H9 (cell line): ENCODE results near the gene PCYT1A. TPM values are rescaled to one million over a fixed set of nuclear protein-coding genes. Genes with fewer than 3 reads are reported as not detected.

Experiments used
- DNase-seq: peaks from one replicate; pipeline ENCODE4 v3.0.0-alpha.2; 2017
- H2AFZ ChIP-seq: one replicate; pipeline ENCODE4 v1.6.1; 2013; ENCODE audit warnings: mild to moderate bottlenecking, low read length, control low read depth, moderate library complexity
- H2AK5ac ChIP-seq: 2 replicates; pipeline ENCODE4 v1.6.1; 2013; ENCODE audit warnings: low read length, control low read depth, mixed read lengths; ENCODE audit not compliant: insufficient read length
- H2BK120ac ChIP-seq: one replicate; pipeline ENCODE4 v1.6.1; 2013; ENCODE audit warnings: low read depth, mild to moderate bottlenecking, low read length, control low read depth, inconsistent platforms; ENCODE audit not compliant: poor library complexity, severe bottlenecking
- H2BK12ac ChIP-seq: 2 replicates; pipeline ENCODE4 v1.6.1; 2013; ENCODE audit warnings: low read length, control low read depth, mixed read lengths, low read depth; ENCODE audit not compliant: insufficient read length
- H2BK15ac ChIP-seq: 2 replicates; pipeline ENCODE4 v1.6.1; 2013; ENCODE audit warnings: low read depth, low read length, control low read depth
- H2BK20ac ChIP-seq: one replicate; pipeline ENCODE4 v1.6.1; 2013; ENCODE audit warnings: low read depth, mild to moderate bottlenecking, low read length, control low read depth, inconsistent platforms; ENCODE audit not compliant: poor library complexity, severe bottlenecking
- H2BK5ac ChIP-seq: 2 replicates; pipeline ENCODE4 v1.6.1; 2013; ENCODE audit warnings: low read length, control low read depth, mixed read lengths; ENCODE audit not compliant: insufficient read length
- H3K14ac ChIP-seq: 2 replicates; pipeline ENCODE4 v1.6.1; 2013; ENCODE audit warnings: low read length, control low read depth; ENCODE audit not compliant: insufficient read depth
- H3K18ac ChIP-seq: 2 replicates; pipeline ENCODE4 v1.6.1; 2013; ENCODE audit warnings: low read depth, mild to moderate bottlenecking, mixed read lengths, low read length, control low read depth; ENCODE audit not compliant: insufficient read length
- H3K23ac ChIP-seq: 2 replicates; pipeline ENCODE4 v1.6.1; 2013; ENCODE audit warnings: low read length, control low read depth, mixed read lengths, low read depth; ENCODE audit not compliant: insufficient read length
- H3K23me2 ChIP-seq: 2 replicates; pipeline ENCODE4 v1.6.1; 2013; ENCODE audit warnings: low read depth, mild to moderate bottlenecking, mixed read lengths, low read length, control low read depth; ENCODE audit not compliant: insufficient read length, poor library complexity, severe bottlenecking
- H3K27ac ChIP-seq: 2 replicates; pipeline ENCODE4 v1.5.1; 2013; ENCODE audit warnings: low read length, control low read depth, mixed read lengths, low read depth; ENCODE audit not compliant: insufficient read length
- H3K27me3 ChIP-seq: 2 replicates; pipeline ENCODE4 v1.6.1; 2013; ENCODE audit warnings: low read length, control low read depth, inconsistent platforms; ENCODE audit not compliant: insufficient read depth
- H3K4ac ChIP-seq: 2 replicates; pipeline ENCODE4 v1.6.1; 2013; ENCODE audit warnings: low read depth, mild to moderate bottlenecking, control low read depth, inconsistent platforms, low read length, moderate library complexity
- H3K4me1 ChIP-seq: 2 replicates; pipeline ENCODE4 v1.6.1; 2013; ENCODE audit warnings: low read length, control low read depth, inconsistent platforms; ENCODE audit not compliant: insufficient read depth
- H3K4me2 ChIP-seq: 2 replicates; pipeline ENCODE4 v1.6.1; 2013; ENCODE audit warnings: low read length, control low read depth, mixed read lengths; ENCODE audit not compliant: insufficient read length, insufficient read depth
- H3K56ac ChIP-seq: 2 replicates; pipeline ENCODE4 v1.6.1; 2013; ENCODE audit warnings: low read depth, mild to moderate bottlenecking, mixed read lengths, low read length, control low read depth; ENCODE audit not compliant: insufficient read length
- H3K79me1 ChIP-seq: 2 replicates; pipeline ENCODE4 v1.6.1; 2013; ENCODE audit warnings: low read depth, mild to moderate bottlenecking, moderate library complexity, low read length, control low read depth, inconsistent platforms; ENCODE audit not compliant: insufficient read depth, poor library complexity, severe bottlenecking
- H3K79me2 ChIP-seq: 2 replicates; pipeline ENCODE4 v1.6.1; 2013; ENCODE audit warnings: low read length, control low read depth, inconsistent platforms; ENCODE audit not compliant: insufficient read depth
- H3K9ac ChIP-seq: 2 replicates; pipeline ENCODE4 v1.6.1; 2013; ENCODE audit warnings: low read length, control low read depth, mixed read lengths; ENCODE audit not compliant: insufficient read length; ENCODE audit errors: extremely low read depth
- H3K9me3 ChIP-seq: one replicate; pipeline ENCODE4 v1.6.1; 2013; ENCODE audit warnings: low read depth, low read length, inconsistent platforms; ENCODE audit not compliant: control insufficient read depth
- H3T11ph ChIP-seq: one replicate; pipeline ENCODE4 v1.6.1; 2013; ENCODE audit warnings: mild to moderate bottlenecking, low read length, control low read depth, inconsistent platforms
- H4K20me1 ChIP-seq: one replicate; pipeline ENCODE4 v1.6.1; 2013; ENCODE audit not compliant: control insufficient read depth, insufficient read length, insufficient read depth
- H4K5ac ChIP-seq: 2 replicates; pipeline ENCODE4 v1.6.1; 2013; ENCODE audit warnings: low read depth, mild to moderate bottlenecking, mixed read lengths, low read length, control low read depth; ENCODE audit not compliant: insufficient read length
- H4K8ac ChIP-seq: replicated peaks from 2 replicates; pipeline ENCODE4 v1.6.1; 2013; ENCODE audit warnings: low read length, control low read depth, mixed read lengths, low read depth; ENCODE audit not compliant: insufficient read length
- H4K91ac ChIP-seq: 2 replicates; pipeline ENCODE4 v1.6.1; 2013; ENCODE audit warnings: low read depth, mild to moderate bottlenecking, moderate library complexity, mixed read lengths, low read length, control low read depth; ENCODE audit not compliant: insufficient read length
- H3K27ac Mint-ChIP-seq, 3 experiments: 2 replicates in 2 of 3; 3 replicates in 1 of 3; pipeline ENCODE4 v1.8.0; 2020 to 2021; ENCODE audit warnings: mixed read lengths in 3 of 3, mild to moderate bottlenecking in 1 of 3, moderate library complexity in 1 of 3
- H3K27me3 Mint-ChIP-seq: 2 replicates; pipeline ENCODE4 v1.8.0; 2021; ENCODE audit warnings: low read depth, mild to moderate bottlenecking, moderate library complexity, mixed read lengths
- H3K36me3 Mint-ChIP-seq, 3 experiments: 2 replicates in 2 of 3; 3 replicates in 1 of 3; pipeline ENCODE4 v1.8.0; 2020 to 2021; ENCODE audit warnings: low read depth in 3 of 3, mixed read lengths in 3 of 3; ENCODE audit not compliant: insufficient read depth in 1 of 3
- H3K4me1 Mint-ChIP-seq, 2 experiments: 2 replicates each; pipeline ENCODE4 v1.8.0; 2020; ENCODE audit warnings: mixed read lengths in 2 of 2
- H3K4me3 Mint-ChIP-seq, 2 experiments: 2 replicates in 1 of 2; 3 replicates in 1 of 2; pipeline ENCODE4 v1.8.0; 2020 to 2021; ENCODE audit warnings: mild to moderate bottlenecking in 2 of 2, mixed read lengths in 2 of 2, moderate library complexity in 1 of 2
- H3K9me3 Mint-ChIP-seq, 2 experiments: 2 replicates in 1 of 2; 3 replicates in 1 of 2; pipeline ENCODE4 v1.8.0; 2020; ENCODE audit warnings: mild to moderate bottlenecking in 2 of 2, mixed read lengths in 2 of 2, moderate library complexity in 1 of 2
- CTCF ChIP-seq: fragments of 200-600 bp; sonication (generic); conservative IDR thresholded peaks from 3 replicates; pipeline ENCODE4 v1.8.0; 2021; ENCODE audit warnings: antibody characterized with exemption, mild to moderate bottlenecking
- WGBS: extraction: QIAGEN DNeasy Blood & Tissue Kit; methylation state at CpG from one replicate; pipeline ENCODE4 v1.1.7; 2013; ENCODE audit warnings: missing lambda C conversion rate, low lambda C conversion rate, mixed read lengths; ENCODE audit not compliant: insufficient read length; ENCODE audit errors: extremely low coverage; 5-methylcytosine and 5-hydroxymethylcytosine counted together
- total RNA-seq: library from RNA; stranded (reverse); gene quantifications from 2 replicates; pipeline ENCODE4 v1.2.1, GENCODE V29; 2021

Gene PCYT1A
- total RNA-seq, 1 experiment from 2014 or later, result 31.6 TPM

- no peak overlapping the region for H4K91ac ChIP-seq
- H2AK5ac ChIP-seq, result no peak overlapping the region
- no peak overlapping the region for H3K4ac ChIP-seq
- H3K56ac ChIP-seq, result no peak overlapping the region
- H3T11ph ChIP-seq, result no peak overlapping the region
- H2BK120ac ChIP-seq, result no peak overlapping the region
- H3K4me2 ChIP-seq, result no peak overlapping the region
- no peak overlapping the region for H3K18ac ChIP-seq
- TF ChIP-seq CTCF, result no peak
- no peak overlapping the region for H3K14ac ChIP-seq
- H4K20me1 ChIP-seq, result no peaks in the 10 kb centered on the region
- H3K4me3 Mint-ChIP-seq, result no peak overlapping the region
- no peak overlapping the region for H2BK15ac ChIP-seq
- H3K27me3 ChIP-seq, result no peaks in the 10 kb centered on the region
- no peaks in the 10 kb centered on the region for H3K9me3 Mint-ChIP-seq
- no peak overlapping the region for H4K5ac ChIP-seq
- no peak overlapping the region for H2BK20ac ChIP-seq
- peaks cover 4 to 6% of the 10 kb centered on the region in 2 experiments; a peak in 3 of 4 replicates for H3K4me1 Mint-ChIP-seq
- no CpG with 5 or more reads among the region's 1 CpG for WGBS
- no peak overlapping the region for H2AFZ ChIP-seq
- H3K23ac ChIP-seq, result no peak overlapping the region
- H3K23me2 ChIP-seq, result peaks cover 3% of the 10 kb centered on the region
- no peak overlapping the region for H3K9ac ChIP-seq
- DNase-seq, result no peak
- H3K9me3 ChIP-seq, result no peaks in the 10 kb centered on the region
- no peaks in the 10 kb centered on the region for H3K4me1 ChIP-seq
- no peak overlapping the region for H2BK12ac ChIP-seq
- H4K8ac ChIP-seq, result no peak overlapping the region
- no peaks in the 10 kb centered on the region for H3K79me1 ChIP-seq
- no peak overlapping the region for H3K27ac Mint-ChIP-seq
- no peaks in the 10 kb centered on the region for H3K27me3 Mint-ChIP-seq
- no peaks in the 10 kb centered on the region for H3K79me2 ChIP-seq
- H2BK5ac ChIP-seq, result no peak overlapping the region
- H3K36me3 Mint-ChIP-seq, result peaks cover 0 to 15% (median 5%) of the 10 kb centered on the region in 3 experiments; a peak in 5 of 7 replicates
- no peak overlapping the region for H3K27ac ChIP-seq
These were observed 28.3 kb upstream of the PCYT1A start for GRCh38 chr3:196315821-196316220.
